HG03196 (cell line): ENCODE data around the gene CERS2.
A peak's percentile ranks its signal among the peaks of the same experiment; 100 is the strongest.

ENCODE experiments used
- ATAC-seq: cut with Tn5 transposase; IDR thresholded peaks from one replicate; pipeline ENCODE4 v1.9.1; 2021; ENCODE audit not compliant: unreplicated experiment

Gene CERS2

DNA sequence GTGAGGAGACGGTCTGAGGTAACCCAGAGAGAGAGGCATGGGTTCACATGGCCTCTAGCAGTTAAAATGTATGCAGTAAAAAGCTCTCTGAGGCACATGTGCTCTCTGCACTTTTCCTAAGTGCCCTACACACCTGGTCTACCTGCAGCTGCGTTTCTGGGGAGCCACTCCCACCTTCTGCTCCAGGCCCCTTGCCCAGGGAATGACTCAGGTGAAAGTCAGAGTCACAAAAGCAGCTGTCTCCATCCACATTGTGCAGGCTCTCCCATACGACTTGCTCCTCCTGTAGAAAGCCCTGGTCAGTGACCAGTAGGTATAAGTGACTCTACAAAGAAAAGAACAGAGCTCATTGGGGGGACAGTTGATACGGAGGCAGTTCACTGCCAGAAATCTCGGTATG, 23.3 kb upstream of the CERS2 start:
- no peak for ATAC-seq

DNA sequence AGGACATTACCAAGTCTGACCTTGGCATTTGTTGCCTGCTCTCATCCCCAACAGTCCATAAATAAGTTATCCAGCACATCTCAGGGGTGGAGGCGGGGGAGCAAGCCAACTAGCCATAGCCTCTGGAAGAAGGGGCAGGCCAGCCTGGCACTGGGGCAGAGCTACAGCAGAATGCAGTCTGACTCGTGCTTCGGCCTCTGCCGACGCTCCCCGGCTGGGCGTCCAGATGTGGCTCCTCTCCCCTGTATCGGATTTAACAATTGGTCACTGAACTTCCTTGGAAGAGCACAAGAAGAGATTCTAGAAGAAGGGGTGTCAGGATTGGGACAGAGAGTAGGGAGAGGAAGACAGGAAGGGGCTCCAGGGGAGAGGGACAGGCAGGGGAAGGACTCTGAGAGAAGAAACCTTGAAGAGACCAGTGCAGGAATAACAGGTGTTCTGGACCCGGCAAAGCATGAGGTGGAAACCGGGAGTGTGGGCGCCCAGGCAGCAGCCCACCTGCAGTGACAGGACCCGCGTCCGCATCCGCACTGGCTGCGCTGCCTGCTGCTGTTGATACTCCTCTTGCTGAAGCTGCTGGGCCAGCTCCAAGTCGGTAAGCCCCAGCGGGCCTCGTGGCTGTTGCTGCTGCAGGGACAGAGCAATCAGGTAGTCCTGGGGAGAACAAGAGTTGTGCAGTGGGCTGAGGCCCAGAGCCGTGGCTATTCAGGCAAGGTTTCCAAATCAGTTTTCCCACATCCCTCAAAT, 22.7 kb upstream of the CERS2 start:
- ATAC-seq: no peak

DNA sequence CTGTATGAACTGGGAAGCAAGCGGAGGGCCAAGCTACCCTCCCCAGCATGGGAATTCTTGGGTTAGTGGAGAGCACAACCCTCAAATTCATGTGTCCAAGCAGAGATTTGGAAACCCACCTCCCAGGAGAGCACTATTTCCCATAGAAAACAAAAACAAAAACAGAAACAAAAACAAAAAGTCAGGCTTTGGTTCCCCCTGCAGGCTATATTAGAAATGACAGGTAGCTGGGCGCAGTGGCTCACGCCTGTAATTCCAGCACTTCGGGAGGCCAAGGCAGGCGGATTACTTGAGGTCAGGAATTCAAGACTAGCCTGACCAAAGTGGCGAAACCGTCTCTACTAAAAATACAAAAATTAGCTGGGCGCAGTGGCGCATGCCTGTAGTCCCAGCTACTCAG, 21.3 kb upstream of the CERS2 start:
- no peak for ATAC-seq

DNA sequence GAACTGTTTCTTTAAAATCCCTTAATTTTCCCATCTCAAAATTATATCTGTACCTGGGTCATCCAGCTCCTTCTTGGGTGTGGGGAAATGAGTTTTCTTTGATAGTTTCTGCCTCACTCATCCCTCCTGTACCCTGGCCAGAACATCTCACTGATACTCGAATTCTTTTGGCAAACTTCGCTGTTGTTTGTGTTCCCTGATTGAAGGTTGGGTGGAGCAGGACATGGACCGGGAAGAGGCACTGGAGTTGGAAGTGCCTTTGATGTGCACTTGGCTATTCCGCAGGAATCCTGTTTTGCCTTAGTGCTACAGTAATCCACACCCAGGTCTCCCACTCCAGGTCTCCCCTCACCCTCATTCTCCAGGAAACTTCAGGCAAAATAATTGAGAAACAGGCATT, 20.8 kb upstream of the CERS2 start:
- no peak for ATAC-seq

DNA sequence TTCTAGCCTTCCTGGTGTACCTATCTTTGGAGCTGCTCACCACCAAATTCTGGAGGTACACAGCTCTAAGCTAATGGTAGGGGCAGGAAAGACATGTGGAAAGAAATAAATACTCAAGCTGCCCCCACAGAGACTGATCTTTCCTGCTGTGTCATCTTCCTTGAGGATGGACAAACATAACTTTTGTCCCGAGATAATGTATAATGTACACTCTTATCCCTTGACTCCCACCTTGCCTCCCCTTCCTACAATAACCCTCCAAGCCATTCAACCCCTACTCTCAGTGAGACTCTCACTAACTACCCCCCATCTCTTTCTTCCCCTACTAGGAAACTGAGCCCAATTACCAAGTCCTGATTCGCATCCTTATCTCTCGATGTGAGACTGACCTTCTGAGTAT, 19.6 kb upstream of the CERS2 start:
- ATAC-seq: no peak

DNA sequence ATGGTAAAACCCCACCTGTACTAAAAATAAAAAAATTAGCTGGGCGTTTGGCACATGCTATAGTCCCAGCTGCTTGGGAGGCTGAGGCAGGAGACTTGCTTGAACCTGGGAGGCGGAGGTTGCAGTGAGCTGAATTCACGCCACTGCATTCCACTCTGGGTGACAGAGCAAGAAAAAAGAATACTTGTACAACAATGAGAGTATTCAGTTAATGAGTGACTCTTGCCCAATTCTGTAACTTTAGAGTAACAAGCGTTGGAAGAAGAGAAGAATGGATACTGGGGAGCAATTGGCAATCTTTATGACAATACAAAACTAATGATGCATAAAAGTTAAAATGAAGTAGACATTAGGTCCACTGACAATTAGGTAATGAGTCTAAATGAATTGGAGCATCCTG, 18.0 kb upstream of the CERS2 start:
- ATAC-seq: no peak

DNA sequence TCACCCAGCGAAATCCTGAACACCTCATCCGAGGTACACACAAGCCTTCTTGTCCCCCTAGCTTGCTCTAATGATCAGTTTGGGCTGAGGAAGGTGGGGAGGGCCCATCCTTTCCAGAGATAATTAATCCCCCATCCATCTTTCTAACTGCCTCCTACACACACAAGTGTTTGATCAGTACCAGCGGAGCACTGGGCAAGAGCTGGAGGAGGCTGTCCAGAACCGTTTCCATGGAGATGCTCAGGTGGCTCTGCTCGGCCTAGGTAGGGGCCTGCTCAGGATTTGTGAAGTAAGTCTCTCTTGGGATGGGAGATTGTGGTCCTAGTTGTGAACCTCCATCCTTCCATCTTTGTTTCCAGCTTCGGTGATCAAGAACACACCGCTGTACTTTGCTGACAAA, 13.3 kb upstream of the CERS2 start:
- ATAC-seq: no peak

DNA sequence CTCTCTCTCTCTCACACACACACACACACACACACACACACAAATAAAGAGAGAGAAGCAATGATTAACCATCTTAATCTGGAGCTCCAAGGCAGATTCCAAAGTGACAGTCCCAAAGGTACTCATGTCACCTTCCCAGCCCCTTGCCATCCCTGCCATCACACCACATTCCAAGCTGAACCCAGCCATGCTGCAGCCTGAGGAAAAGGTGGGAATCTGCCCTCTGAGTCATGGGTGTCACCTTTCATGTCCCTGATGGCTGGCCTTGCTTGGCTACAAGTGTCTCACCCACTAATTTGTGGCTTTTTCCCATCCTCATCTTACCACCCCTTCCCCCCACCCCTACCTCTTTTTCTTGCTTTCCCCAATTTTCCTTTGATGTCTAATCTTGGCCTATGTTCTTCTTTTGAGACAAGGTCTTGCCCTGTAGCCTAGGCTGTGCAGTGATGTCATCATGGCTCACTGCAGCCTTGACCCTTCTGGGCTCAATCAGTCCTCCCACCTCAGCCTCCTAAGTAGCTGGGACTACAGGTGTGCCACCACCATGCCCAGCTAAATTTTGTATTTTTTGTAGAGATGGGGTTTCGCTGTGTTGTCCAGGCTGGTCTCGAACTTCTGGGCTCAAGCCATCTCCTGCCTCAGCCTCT, 10.7 kb upstream of the CERS2 start:
- ATAC-seq: no peak

DNA sequence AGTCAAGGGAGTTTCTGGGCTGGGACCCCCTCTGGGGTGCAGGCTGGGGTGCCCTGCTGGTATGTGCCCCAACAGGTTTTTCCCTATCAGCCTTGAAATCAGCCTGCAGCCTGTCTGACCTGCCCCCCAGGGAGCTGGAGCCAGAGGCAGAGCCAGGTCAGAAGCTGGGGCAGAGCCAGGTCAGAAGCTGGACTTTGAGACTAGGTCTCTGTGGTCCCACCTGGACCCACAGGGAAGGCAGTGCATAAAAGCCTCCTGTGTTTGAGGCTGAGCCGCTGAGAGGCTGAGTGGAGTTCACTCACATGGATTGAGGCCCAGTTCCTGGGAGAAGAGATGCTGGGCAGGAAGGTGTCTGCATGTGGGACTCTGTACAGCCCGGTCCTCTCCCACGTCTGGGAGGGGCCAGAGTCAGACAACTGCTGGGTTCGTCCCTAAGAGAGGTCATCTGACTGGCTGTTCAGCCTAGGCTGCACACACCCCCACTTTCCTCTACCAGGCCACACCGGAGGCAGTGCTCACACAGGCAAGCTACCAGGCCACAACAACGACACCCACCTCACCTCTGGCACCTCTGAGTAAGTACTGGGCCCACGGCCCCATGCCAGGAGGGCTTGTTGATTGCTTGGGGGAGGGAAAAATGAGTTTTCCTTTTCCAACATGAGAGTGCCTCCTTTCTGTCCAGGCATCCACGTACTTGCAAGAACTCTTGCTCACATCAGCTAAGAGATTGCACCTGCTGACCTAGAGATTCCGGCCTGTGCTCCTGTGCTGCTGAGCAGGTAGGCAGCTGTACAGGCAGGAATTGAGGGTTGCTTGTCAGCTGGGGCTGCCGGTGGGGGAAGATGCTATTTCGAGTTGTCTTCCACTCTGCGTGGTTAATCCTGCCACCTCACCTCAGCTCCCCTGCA, 7.4 kb upstream of the CERS2 start, which contains the start of gene ANXA9:
Gene ANXA9, plus strand, starts transcription at position 488 of the 908 bp plus-strand sequence. CDS start 814 bp downstream, outside the sequence.
- no peak for ATAC-seq

DNA sequence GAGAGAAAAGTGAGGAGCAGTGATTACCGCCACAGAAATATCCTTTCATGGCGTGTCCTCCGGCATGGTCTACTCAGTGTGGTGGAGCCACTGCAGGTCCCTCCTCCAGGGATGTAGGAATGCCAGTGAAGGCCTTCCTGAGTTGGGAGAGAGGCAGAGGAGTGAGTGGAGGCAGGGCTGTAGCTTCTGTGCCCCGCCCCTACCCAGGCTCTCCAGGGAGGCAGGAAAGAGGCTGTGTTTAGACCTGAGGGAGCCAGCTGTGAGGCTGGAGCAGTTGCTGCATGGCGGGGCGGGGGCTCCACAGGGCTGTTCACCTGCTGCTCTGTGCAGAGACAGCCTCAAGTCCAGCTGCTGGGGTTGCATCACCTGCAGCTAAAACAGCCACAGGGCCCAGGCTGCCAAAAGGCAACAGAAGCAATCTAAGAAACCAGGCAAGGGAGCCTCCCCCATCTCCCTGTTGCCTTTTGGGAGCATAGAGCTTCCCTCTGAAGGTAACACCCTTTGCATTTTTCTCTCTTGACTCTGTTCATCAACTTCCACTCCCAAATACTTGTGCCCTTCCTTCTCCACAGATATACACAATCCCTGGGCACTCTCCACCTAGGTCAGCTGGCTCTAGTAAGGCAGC, 6.7 kb upstream of the CERS2 start:
- no peak for ATAC-seq

DNA sequence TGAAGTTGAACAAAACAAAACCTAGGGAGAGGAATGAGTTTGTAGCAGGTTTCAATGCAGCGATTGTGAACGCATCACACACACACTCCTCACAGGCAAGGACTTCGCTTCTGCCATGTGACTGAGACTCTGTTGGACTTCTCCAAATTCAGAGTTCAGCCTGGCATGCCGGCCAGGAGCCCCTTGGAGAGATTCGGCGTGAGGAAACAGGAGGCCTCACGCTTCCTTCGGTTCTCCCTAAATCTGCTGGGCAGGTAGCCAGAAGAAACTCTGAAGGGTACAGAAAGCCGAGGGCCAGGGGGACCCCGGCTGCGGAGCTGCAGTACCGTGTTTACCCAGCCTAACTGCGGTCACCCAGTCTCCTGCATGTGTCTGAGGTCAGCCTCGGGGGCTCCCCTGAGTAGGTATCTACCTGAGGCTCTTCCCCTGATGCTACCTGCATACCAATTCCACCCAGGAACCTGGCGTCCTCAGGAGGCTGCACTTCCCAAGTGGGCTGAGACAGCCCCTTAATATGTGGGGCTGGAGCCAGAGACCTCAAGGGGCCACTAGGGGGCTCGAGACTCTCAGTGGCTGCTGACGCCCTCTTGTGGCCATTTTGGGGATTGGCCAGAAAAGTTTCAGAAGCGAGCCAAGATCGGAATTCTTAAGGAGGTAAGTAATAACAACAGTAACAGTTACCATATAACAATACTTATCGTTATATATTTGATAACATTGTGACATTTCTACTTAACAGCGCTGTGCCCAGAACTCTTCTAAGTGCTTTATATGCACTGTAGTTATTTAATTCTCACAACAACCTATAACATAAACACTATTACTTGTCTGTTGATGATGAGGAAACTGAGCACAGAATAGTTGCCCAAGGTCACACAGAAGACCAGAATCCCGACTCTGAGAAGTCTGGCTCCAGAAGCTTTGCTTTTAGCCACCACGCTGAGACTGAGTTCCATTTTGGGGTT, 4.7 kb upstream of the CERS2 start:
- no peak for ATAC-seq

DNA sequence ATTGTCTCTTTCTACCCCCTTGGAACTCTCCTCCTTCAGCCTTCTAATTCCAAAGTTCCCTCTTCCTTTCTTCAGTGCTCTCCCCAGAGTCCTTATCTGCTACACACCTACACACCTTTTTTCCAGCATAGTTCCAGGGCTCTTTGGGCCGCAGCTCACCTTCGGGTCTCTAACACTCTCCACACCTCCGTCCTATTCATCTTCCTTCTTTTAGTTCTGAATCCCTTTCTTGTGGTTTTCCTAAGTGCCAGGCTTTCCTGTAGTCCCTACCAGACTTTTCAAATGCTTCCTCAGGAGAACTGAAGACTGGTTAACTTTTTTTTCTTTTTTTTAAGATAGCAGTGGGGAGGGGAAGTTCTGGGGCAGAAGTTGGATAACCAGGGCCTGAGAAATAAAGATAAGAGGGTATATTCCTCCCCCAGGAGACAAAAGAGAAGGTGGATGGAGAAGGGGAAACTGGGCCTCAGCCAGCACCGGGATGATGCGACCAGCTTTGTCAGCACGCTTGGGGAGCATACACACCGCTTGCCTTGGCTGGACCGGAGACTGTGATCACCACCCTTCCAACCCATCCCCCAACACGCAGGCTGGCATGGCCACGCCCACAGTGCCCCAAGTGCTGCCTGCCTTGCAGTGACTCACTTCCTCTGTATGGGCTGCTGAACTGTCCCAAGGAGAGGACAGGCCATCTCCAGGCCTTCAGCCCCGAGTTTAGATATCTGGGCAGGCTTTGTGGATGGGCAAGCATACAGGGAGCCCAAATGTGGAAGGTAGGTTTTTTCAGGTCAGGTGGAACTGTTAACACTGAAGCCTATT, 2.5 kb upstream of the CERS2 start:
- ATAC-seq: no peak

DNA sequence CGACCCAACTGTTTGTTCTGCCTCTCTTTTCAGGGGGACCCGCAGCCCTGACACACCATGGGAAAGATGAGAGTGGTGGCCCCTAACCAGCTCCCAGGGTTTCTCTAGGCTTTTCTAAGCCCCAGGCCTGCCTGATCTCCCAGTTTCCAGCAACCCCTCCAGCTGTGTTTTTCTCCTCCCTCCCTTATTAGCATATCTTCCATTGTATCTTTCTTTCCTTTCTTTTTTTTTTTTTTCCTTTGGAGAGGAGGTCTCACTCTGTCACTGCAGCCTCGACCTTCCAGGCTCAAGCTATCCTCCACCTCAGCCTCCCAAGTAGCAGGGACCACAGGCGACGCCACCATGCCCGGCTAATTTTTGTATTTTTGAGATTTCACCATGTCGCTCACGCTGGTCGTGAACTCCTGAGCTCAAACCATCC, 1.8 kb upstream of the CERS2 start:
- ATAC-seq: no peak

DNA sequence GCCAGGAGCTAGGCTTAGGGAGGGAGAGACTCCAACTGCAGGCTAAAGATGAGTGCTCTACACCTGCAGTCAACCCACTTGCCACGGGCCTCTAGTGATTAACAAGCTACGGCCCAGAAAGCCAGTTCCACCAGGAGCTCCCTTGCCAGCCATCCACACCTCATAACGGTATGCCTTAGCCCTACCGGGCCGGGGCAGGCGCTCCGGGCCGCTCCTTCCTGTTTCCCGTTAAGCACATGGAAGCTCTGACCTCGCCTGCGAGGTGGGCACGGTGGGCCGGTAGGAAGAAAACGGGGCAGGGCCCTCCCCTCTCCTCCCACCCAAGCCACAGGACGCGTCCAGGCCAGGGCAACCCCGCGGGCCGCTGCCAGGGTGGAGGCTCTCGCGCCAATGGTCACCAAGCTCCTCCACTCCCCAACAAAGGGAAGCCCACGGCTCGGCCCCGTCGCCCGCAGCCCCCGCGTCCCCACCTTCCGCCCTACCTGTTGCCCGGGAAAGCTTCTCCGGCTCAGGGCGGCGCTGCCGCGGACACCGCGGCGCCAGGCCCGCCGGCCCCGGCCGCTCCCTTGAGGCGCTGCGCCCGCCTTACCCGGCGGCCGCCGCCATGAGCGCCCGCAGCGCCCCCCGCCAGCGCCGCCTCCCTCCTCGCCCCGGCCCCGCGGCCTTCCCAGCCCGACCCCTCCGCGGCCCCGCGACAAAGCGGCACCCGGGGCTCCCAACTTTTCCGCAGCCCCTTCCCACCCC, 627 bp downstream of the CERS2 start:
- peak; percentile 33 for ATAC-seq

DNA sequence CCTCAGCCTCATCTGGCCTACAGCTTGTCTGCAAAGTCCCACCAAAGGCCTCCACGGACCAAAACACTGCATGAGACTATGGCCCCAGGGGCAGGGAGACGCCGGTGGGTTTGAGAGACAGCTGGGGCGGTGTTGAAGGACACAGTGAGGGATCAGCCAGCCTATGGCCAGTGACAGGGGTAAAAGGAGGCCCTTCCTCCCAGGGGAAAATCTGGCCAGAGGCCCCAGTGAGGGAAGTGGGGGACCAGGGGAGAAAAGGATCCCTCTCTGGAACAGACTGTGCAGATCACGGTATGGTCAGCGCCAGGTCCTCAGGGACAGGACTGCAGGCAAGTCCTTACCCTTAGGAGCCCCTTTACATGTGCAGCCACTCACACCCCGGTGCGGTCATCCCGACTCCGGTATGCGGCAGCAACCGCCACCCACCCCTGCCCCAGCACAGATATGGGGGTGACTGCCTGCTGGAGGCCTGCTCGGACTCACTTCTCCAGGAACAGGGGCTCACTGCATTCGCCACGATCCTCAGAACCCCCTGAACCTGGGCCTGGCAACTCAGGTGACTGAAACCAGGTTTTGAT, 1.3 kb downstream of the CERS2 start:
- ATAC-seq: no peak

DNA sequence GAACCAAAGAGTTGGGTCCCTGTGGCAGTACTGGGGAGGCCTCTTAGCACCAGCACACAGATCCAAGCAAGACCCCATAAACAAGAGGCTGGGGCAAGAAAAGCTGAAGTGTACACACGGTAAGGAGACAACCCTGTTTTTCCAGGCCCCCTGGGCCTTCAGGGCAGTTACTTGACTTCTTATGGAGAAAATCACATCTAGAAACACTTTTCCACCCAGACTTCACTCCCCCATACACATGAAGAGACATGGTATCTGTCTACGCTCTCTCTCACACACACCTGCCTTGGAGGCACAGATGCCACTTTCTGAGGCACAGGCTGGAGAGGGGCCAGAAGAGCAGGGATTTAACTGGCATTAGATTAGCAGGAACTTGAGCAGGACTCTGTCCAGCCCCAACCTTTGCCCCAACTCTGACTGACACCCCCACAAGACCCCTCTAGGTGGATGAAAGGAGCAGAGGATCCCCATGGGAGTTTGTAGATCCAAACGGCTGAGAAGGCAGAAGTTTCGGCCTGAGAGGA, 2.2 kb downstream of the CERS2 start:
- no peak for ATAC-seq

DNA sequence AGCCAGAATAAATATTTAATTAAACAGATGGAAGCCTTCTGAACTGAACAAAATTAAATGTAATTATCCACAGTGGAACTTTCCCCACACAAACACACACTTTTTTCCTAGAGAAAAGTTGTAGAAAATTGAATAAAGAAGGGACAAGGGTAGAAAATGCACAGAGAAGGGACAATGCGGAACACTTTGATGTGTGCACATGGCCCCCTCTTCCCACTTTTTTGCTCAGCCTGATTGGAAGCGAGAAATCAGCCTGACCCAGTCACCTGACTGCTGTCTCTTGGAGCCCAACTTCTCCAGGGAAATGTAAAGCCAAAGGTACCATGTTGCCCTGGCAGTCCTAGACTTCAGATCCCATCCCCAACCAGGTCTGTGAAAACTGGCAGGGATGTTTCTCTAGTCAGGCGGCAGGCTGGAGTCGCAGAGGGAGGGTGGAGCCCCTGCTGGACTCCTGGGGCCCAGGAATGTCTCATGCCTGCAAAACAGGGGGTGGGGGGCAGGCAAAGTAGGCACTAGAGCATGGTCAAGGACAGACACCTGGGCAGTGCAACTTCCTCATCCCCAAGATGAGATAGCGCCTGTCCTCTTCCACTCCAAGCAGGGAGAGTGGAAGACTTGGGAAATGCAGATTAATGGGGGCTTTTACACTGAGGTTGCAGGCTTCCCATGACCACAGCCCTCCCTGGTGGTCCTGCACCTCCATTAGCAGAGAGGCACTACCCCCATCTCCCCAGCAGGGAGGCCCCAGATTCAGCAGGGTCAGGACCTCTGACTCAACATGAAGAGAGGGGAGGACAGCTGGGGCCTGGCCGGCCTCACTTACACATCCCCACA, 2.8 kb downstream of the CERS2 start:
- ATAC-seq: no peak
